Activated B cell treated with CpG ODN at 0.5 μM for 24 hours (primary cell): Measurements from ENCODE around the gene LGR6. TPM values are rescaled to one million over a fixed set of nuclear protein-coding genes. Genes with fewer than 3 reads are reported as not detected.

Experiments used
- ATAC-seq: fragments of 200-7000 bp; cut with Tn5 transposase; one replicate; pipeline ENCODE4 v1.10.0; 2021; ENCODE audit warnings: low read depth, mild to moderate bottlenecking, moderate library complexity
- CTCF ChIA-PET: fragments of 350-600 bp; sonication (Branson Sonifier 250); formaldehyde crosslinking; loops from one replicate; lab custom pipeline; 2021; ENCODE audit warnings: antibody characterized with exemption; lab: Charles Lee
- POLR2A ChIA-PET: fragments of 350-600 bp; sonication (Branson Sonifier 250); formaldehyde crosslinking; loops from one replicate; lab custom pipeline; 2021; ENCODE audit warnings: antibody characterized with exemption; lab: Charles Lee
- DNase-seq: peaks from one replicate; pipeline ENCODE4 v3.0.0; 2022
- H3K27ac Mint-ChIP-seq: one replicate; pipeline ENCODE4 v1.8.0; 2020; ENCODE audit warnings: mixed read lengths
- H3K27me3 Mint-ChIP-seq: one replicate; pipeline ENCODE4 v1.8.0; 2021; ENCODE audit warnings: mixed read lengths
- H3K36me3 Mint-ChIP-seq: one replicate; pipeline ENCODE4 v1.8.0; 2021; ENCODE audit warnings: low read depth, mixed read lengths
- H3K4me1 Mint-ChIP-seq: one replicate; pipeline ENCODE4 v1.8.0; 2021; ENCODE audit warnings: mixed read lengths
- H3K4me3 Mint-ChIP-seq: one replicate; pipeline ENCODE4 v1.8.0; 2020; ENCODE audit warnings: mild to moderate bottlenecking, mixed read lengths
- H3K9me3 Mint-ChIP-seq: one replicate; pipeline ENCODE4 v1.8.0; 2020; ENCODE audit warnings: mixed read lengths
- CTCF ChIP-seq: fragments of 200-600 bp; IDR thresholded peaks from one replicate; pipeline ENCODE4 v1.8.0; 2022; ENCODE audit warnings: antibody characterized with exemption, mild to moderate bottlenecking
- intact Hi-C: fragments of 100-400 bp; cut with micrococcal nuclease; formaldehyde crosslinking; loops from one replicate; pipeline ENCODE4 v1.15.1; 2024
- total RNA-seq: library from RNA; stranded (reverse); gene quantifications from 2 replicates; pipeline ENCODE4 v1.2.3, GENCODE V29; 2022

LGR6 gene
- total RNA-seq, 1 donor from 2014 or later: not detected

DNA sequence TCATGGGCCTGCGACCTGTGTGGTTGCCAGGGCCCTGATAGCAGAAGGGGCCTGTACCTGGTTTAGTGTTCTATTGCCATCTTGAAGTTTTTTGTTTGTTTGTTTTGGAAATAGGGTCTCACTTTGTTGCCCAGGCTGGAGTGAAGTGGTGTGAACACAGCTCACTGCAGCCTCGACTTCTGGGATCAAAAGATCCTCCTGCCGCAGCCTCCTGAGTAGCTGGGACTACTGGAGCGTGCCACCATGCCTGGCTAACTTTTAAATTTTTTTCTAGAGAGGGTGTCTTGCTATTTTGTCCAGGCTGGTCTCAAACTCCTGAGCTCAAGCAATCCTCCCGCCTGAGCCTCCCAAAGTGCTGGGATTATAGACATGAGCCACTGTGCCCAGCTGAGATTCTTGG, 75.2 kb downstream of the LGR6 start:
- ChIA-PET POLR2A (no interaction called here), CTCF (no interaction called here)
- H3K4me1 Mint-ChIP-seq: no peaks in the 10 kb centered on the region
- H3K27me3 Mint-ChIP-seq: peaks cover 37% of the 10 kb centered on the region
- TF ChIP-seq CTCF: no peak
- no peak overlapping the region for H3K4me3 Mint-ChIP-seq
- intact Hi-C loops: no loop called here
- no peaks in the 10 kb centered on the region for H3K36me3 Mint-ChIP-seq
- no peak overlapping the region for H3K27ac Mint-ChIP-seq
- no peak for ATAC-seq
- no peaks in the 10 kb centered on the region for H3K9me3 Mint-ChIP-seq
- no peak for DNase-seq

DNA sequence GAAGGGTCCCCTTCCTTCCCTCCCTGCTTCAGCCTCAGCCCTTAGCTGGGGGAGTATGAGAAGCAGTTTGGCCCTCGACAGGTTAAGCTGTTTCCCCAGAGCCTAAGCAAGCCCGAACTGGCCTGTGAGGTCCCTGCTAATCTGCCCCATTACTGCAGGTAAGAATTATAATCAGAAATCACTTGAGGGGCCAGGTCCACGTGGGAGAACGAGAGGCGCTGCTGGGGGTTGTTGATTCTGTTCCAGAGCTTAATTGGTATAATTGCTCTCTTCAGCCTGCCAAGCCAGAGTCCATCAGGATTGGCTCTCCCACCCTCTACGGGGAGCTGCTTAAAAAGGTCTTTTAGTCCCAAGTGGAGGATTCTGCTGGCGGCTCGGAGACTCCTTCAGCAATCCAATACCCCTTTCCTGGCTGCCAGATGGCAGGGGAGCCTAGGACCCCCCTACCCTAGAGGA, 77.3 kb downstream of the LGR6 start:
- no peak for TF ChIP-seq CTCF
- no peaks in the 10 kb centered on the region for H3K9me3 Mint-ChIP-seq
- H3K4me3 Mint-ChIP-seq: no peak overlapping the region
- no peaks in the 10 kb centered on the region for H3K4me1 Mint-ChIP-seq
- no peaks in the 10 kb centered on the region for H3K36me3 Mint-ChIP-seq
- no peak for ATAC-seq
- ChIA-PET CTCF (no interaction called here), POLR2A (no interaction called here)
- H3K27me3 Mint-ChIP-seq: peaks cover 28% of the 10 kb centered on the region
- no peak for DNase-seq
- intact Hi-C loops: no loop called here
- no peak overlapping the region for H3K27ac Mint-ChIP-seq

GRCh38 chr1:202272103-202272845, 78.7 kb downstream of the LGR6 start:
- ChIA-PET CTCF (interaction anchor here (3.6 kb wide), 1 partner anchor 446 kb away, joined by 12 read pairs; no protein-coding TSS in a partner anchor), POLR2A (no interaction called here)
- no peaks in the 10 kb centered on the region for H3K4me1 Mint-ChIP-seq
- no peaks in the 10 kb centered on the region for H3K9me3 Mint-ChIP-seq
- H3K36me3 Mint-ChIP-seq: no peaks in the 10 kb centered on the region
- ATAC-seq: no peak
- no peak overlapping the region for H3K4me3 Mint-ChIP-seq
- no peak overlapping the region for H3K27ac Mint-ChIP-seq
- no peak for TF ChIP-seq CTCF
- intact Hi-C loops: no loop called here
- DNase-seq: no peak
- H3K27me3 Mint-ChIP-seq: peaks cover 19% of the 10 kb centered on the region

GRCh38 chr1:202274611-202275010, 81.0 kb downstream of the LGR6 start:
- DNase-seq (no peak), ATAC-seq (no peak)
- intact Hi-C loops: loop anchor here (1.0 kb wide), 2 partner anchors 41 to 445 kb away; no protein-coding TSS in a partner anchor
- no peak overlapping the region for H3K27ac Mint-ChIP-seq
- H3K27me3 Mint-ChIP-seq: peaks cover 15% of the 10 kb centered on the region
- no peaks in the 10 kb centered on the region for H3K36me3 Mint-ChIP-seq
- no peaks in the 10 kb centered on the region for H3K4me1 Mint-ChIP-seq
- no peaks in the 10 kb centered on the region for H3K9me3 Mint-ChIP-seq
- ChIA-PET POLR2A (no interaction called here), CTCF (interaction anchor here (3.6 kb wide), 1 partner anchor 444 kb away, joined by 12 read pairs; no protein-coding TSS in a partner anchor)
- H3K4me3 Mint-ChIP-seq: no peak overlapping the region
- TF ChIP-seq CTCF: no peak

GRCh38 chr1:202275061-202275770, 81.6 kb downstream of the LGR6 start:
- intact Hi-C loops: no loop called here

More at GRCh38 chr1:202275061-202275770, 81.6 kb downstream of the LGR6 start:
- no peak for DNase-seq
- no peak for TF ChIP-seq CTCF
- Mint-ChIP-seq H3K4me3 (no peak overlapping the region), H3K36me3 (no peaks in the 10 kb centered on the region), H3K27me3 (peaks cover 15% of the 10 kb centered on the region), H3K4me1 (no peaks in the 10 kb centered on the region), H3K9me3 (no peaks in the 10 kb centered on the region), H3K27ac (no peak overlapping the region)
- POLR2A ChIA-PET: no interaction called here
- CTCF ChIA-PET: interaction anchor here (3.6 kb wide), 1 partner anchor 444 kb away, joined by 12 read pairs; no protein-coding TSS in a partner anchor
- no peak for ATAC-seq
